ENCODE measurements around the gene TNFRSF4. TPM values are rescaled to one million over a fixed set of nuclear protein-coding genes. Genes with fewer than 3 reads are reported as not detected.

Gene TNFRSF4
- total and polyA plus RNA-seq, 4 experiments from 2014 or later = 13.5 to 75.1 (median 39.3) TPM

GRCh38 chr1:1183221-1183747 lies 30.7 kb downstream of the TNFRSF4 start:
- H3K4me1 Mint-ChIP-seq = peaks cover 1 to 9% (median 3%) of the 10 kb centered on the region in 4 donors
- H3K4me3 Mint-ChIP-seq = peak overlapping the region in 1 of 8 donors; percentile 39
- Histone ChIP-seq H3K27ac (ENCODE audit: low read depth, low read length) (no peak overlapping the region), H3K27me3 (ENCODE audit: insufficient read depth, low read length) (no peaks in the 10 kb centered on the region), H3K4me1 (ENCODE audit: insufficient read depth, low read length) (no peaks in the 10 kb centered on the region), H3K9me3 (ENCODE audit: control insufficient read depth in 1 of 2, low read length in 2 of 2) (no peaks in the 10 kb centered on the region), H3K36me3 (ENCODE audit: insufficient read depth, low read length) (no peaks in the 10 kb centered on the region), H3K4me3 (ENCODE audit: low read length in 2 of 2) (no peak overlapping the region)
- H3K9me3 Mint-ChIP-seq = peaks cover 0 to 2% (median 0%) of the 10 kb centered on the region in 8 donors
- CTCF ChIA-PET (ENCODE audit: partially characterized antibody) = no interaction called here
- DNase-seq = no peak
- no peaks in the 10 kb centered on the region for H3K36me3 Mint-ChIP-seq
- peaks cover 5 to 6% of the 10 kb centered on the region in 2 donors for H3K27me3 Mint-ChIP-seq
- intact Hi-C loops (cut with micrococcal nuclease) = no loop called here
- H3K27ac Mint-ChIP-seq = peak overlapping the region in 1 of 7 donors; percentile 63
- POLR2A ChIA-PET (ENCODE audit: partially characterized antibody) = no interaction called here

DNA sequence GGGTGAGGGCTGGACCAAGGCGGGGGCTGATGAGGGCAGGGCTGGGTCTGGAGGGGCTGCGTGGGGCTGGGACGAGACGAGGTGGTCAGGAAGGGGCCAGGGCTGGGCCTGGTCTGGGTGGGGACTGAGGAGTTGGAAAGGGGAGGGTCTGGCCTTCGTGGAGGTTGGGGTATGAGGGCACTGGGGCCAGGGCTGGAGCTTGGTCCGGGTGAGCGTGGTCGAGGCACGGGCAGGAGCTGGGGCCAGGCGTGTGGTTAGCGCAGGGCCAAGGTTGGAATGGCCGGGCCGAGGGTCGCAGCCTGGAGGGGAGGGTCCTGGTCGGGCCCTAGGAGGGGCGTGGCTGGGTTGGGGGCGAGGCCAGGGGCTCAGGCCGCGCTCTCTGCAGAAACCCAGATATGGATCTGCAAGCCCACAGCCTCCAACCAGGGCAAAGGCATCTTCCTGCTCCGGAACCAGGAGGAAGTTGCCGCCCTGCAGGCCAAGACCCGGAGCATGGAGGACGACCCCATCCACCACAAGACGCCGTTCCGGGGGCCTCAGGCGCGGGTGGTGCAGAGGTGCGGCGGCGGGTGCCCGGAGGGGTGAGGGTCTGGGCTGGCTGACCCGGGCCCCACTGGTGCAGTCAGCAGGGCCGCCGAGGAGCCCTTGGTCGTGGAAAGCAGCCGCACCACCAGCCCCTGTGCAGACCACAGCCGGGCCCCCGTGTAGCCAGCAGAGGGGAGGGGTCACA lies 31.3 kb downstream of the TNFRSF4 start:
- intact Hi-C loops (cut with micrococcal nuclease) = no loop called here
- POLR2A ChIA-PET (ENCODE audit: partially characterized antibody) = no interaction called here
- H3K36me3 Mint-ChIP-seq = no peaks in the 10 kb centered on the region
- peak overlapping the region in 1 of 8 donors; percentile 17 for H3K4me3 Mint-ChIP-seq
- Histone ChIP-seq H3K4me1 (ENCODE audit: insufficient read depth, low read length) (no peaks in the 10 kb centered on the region), H3K36me3 (ENCODE audit: insufficient read depth, low read length) (no peaks in the 10 kb centered on the region), H3K27ac (ENCODE audit: low read depth, low read length) (no peak overlapping the region), H3K4me3 (ENCODE audit: low read length in 2 of 2) (no peak overlapping the region), H3K27me3 (ENCODE audit: insufficient read depth, low read length) (no peaks in the 10 kb centered on the region), H3K9me3 (ENCODE audit: control insufficient read depth in 1 of 2, low read length in 2 of 2) (no peaks in the 10 kb centered on the region)
- CTCF ChIA-PET (ENCODE audit: partially characterized antibody) = no interaction called here
- peaks cover 5 to 6% of the 10 kb centered on the region in 2 donors for H3K27me3 Mint-ChIP-seq
- H3K27ac Mint-ChIP-seq = peak overlapping the region in 1 of 7 donors; percentile 66
- peaks cover 0 to 2% (median 0%) of the 10 kb centered on the region in 8 donors for H3K9me3 Mint-ChIP-seq
- peaks cover 0 to 9% (median 3%) of the 10 kb centered on the region in 4 donors for H3K4me1 Mint-ChIP-seq
- DNase-seq = no peak

DNA sequence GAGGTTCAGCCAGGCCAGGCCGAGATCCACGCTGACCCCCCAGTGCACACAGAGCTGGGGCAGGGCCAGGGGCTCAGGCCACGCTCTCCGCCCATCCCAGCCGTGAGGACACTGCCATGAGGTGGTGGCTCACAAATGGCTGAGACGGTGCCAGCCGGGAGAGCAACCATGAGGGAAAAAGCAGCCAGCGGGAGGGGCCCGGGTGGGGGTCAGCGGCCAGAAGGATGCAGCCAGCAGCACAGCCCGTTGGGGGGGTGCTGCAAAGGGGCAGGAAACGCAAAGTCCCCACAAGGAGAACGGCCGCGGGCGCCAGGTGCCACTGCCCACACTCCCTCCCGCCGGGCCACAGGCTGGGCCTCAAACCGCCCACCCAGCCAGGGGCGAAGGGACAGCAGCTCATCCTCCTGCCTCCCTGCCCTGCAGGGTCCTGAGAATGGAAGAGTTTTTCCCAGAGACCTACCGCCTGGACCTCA lies 32.0 kb downstream of the TNFRSF4 start:
- Histone ChIP-seq H3K4me3 (ENCODE audit: low read length in 2 of 2) (no peak overlapping the region), H3K9me3 (ENCODE audit: control insufficient read depth in 1 of 2, low read length in 2 of 2) (no peaks in the 10 kb centered on the region), H3K4me1 (ENCODE audit: insufficient read depth, low read length) (no peaks in the 10 kb centered on the region), H3K27me3 (ENCODE audit: insufficient read depth, low read length) (no peaks in the 10 kb centered on the region), H3K27ac (ENCODE audit: low read depth, low read length) (no peak overlapping the region), H3K36me3 (ENCODE audit: insufficient read depth, low read length) (no peaks in the 10 kb centered on the region)
- ChIA-PET POLR2A (ENCODE audit: partially characterized antibody) (no interaction called here), CTCF (ENCODE audit: partially characterized antibody) (no interaction called here)
- intact Hi-C loops (cut with micrococcal nuclease) = no loop called here
- no peak overlapping the region for H3K4me3 Mint-ChIP-seq
- H3K4me1 Mint-ChIP-seq = peaks cover 0 to 10% (median 5%) of the 10 kb centered on the region in 4 donors
- H3K27ac Mint-ChIP-seq = no peak overlapping the region
- H3K36me3 Mint-ChIP-seq = no peaks in the 10 kb centered on the region
- peaks cover 0 to 2% (median 0%) of the 10 kb centered on the region in 8 donors for H3K9me3 Mint-ChIP-seq
- peaks cover 6% of the 10 kb centered on the region in 2 donors for H3K27me3 Mint-ChIP-seq
- DNase-seq = no peak

DNA sequence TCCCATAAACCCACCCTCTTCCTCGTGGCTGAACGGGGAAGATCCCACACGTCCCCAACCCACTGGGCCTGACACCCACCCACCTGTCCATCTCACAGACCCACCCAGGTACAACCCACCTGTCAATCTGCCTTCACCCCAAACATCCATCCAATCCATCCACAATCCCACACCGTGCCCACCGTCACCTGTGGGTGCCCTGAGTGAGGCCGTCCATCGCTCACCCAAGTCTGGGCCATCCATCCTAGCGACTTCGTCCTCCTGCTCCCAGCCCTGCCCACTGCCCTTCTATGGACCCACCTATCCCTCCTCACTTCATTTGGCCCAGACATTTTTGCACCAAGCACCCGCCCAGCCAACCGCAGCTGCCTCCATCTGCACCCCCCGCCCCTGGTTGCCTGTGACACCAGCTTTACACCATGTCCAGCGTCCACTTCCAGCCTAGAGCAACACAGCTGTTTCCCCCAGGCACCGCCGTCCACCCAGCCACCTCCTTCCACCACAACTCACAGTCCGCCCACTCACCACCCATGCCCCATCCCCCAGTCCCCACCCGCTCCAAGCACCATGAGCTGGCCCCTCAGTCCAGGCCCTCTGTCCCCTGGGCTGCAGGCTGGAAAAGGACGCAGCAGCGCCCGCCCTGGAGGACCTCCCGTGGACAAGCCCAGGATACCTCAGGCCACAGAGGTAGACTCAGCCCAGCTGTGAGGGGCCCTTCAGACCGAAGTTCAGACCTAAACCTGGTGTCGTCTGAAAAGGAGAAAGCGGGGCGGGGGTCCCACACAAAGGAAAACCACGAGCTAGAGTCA lies 32.6 kb downstream of the TNFRSF4 start:
- no peaks in the 10 kb centered on the region for H3K36me3 Mint-ChIP-seq
- Histone ChIP-seq H3K27me3 (ENCODE audit: insufficient read depth, low read length) (no peaks in the 10 kb centered on the region), H3K4me1 (ENCODE audit: insufficient read depth, low read length) (no peaks in the 10 kb centered on the region), H3K9me3 (ENCODE audit: control insufficient read depth in 1 of 2, low read length in 2 of 2) (no peaks in the 10 kb centered on the region), H3K4me3 (ENCODE audit: low read length in 2 of 2) (no peak overlapping the region), H3K27ac (ENCODE audit: low read depth, low read length) (no peak overlapping the region), H3K36me3 (ENCODE audit: insufficient read depth, low read length) (no peaks in the 10 kb centered on the region)
- POLR2A ChIA-PET (ENCODE audit: partially characterized antibody) = no interaction called here
- intact Hi-C loops (cut with micrococcal nuclease) = no loop called here
- peaks cover 0 to 2% (median 0%) of the 10 kb centered on the region in 8 donors for H3K9me3 Mint-ChIP-seq
- CTCF ChIA-PET (ENCODE audit: partially characterized antibody) = no interaction called here
- DNase-seq = no peak
- peak overlapping the region in 2 of 7 donors; percentile 56 to 75 for H3K27ac Mint-ChIP-seq
- no peak overlapping the region for H3K4me3 Mint-ChIP-seq
- peaks cover 2 to 15% (median 8%) of the 10 kb centered on the region in 4 donors for H3K4me1 Mint-ChIP-seq
- peaks cover 6 to 8% of the 10 kb centered on the region in 2 donors for H3K27me3 Mint-ChIP-seq

GRCh38 chr1:1179983-1180861 lies 33.7 kb downstream of the TNFRSF4 start:
- H3K27me3 ChIP-seq (ENCODE audit: insufficient read depth, low read length) = no peaks in the 10 kb centered on the region
- Mint-ChIP-seq H3K9me3 (peaks cover 0 to 2% (median 0%) of the 10 kb centered on the region in 8 donors), H3K27ac (no peak overlapping the region), H3K4me1 (peaks cover 2 to 20% (median 8%) of the 10 kb centered on the region in 4 donors), H3K27me3 (peaks cover 6 to 8% of the 10 kb centered on the region in 2 donors), H3K4me3 (no peak overlapping the region), H3K36me3 (no peaks in the 10 kb centered on the region)
- no peaks in the 10 kb centered on the region for H3K9me3 ChIP-seq (ENCODE audit: control insufficient read depth in 1 of 2, low read length in 2 of 2)
- no peaks in the 10 kb centered on the region for H3K36me3 ChIP-seq (ENCODE audit: insufficient read depth, low read length)
- CTCF ChIA-PET (ENCODE audit: partially characterized antibody) = no interaction called here
- POLR2A ChIA-PET (ENCODE audit: partially characterized antibody) = no interaction called here
- no peak overlapping the region for H3K27ac ChIP-seq (ENCODE audit: low read depth, low read length)
- H3K4me1 ChIP-seq (ENCODE audit: insufficient read depth, low read length) = no peaks in the 10 kb centered on the region
- DNase-seq = no peak
- H3K4me3 ChIP-seq (ENCODE audit: low read length in 2 of 2) = no peak overlapping the region
- intact Hi-C loops (cut with micrococcal nuclease) = no loop called here

DNA sequence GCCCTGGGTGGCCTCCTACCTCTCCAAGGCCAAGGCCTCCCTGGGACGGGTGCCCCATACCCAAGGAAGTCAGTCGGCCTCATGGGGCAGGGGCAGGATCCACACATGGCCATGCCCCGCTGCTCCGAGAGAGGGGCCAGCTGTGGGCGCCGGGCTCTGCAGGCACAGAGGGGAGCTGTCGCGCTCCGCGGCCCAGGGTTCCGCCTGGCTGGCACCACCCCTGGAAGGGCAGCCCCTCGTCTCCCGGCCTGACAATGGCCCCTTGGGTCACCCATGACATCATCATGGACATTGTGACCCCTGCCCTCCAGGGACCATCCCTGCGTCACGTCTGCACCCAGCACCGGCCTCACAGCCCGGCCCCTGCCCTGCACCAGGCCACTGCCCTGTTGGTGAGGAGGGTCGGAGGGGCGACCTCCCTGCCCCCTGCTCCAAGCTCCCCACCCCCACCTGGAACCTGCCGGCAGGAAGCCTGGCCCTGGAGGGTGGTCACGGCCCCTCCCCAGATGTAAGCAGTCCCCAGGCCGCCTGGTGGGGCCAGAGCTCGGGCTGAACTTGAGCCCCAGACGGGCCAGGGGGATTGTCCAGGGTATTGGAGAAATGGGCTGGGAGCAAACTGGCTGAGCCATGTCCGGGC lies 34.5 kb downstream of the TNFRSF4 start:
- POLR2A ChIA-PET (ENCODE audit: partially characterized antibody) = interaction anchor here (1.6 kb wide), 1 partner anchor 22 kb away, joined by 4 read pairs; no protein-coding TSS in a partner anchor
- CTCF ChIA-PET (ENCODE audit: partially characterized antibody) = no interaction called here
- no peak overlapping the region for H3K4me3 ChIP-seq (ENCODE audit: low read length in 2 of 2)
- intact Hi-C loops (cut with micrococcal nuclease) = no loop called here
- H3K27ac ChIP-seq (ENCODE audit: low read depth, low read length) = no peak overlapping the region
- no peaks in the 10 kb centered on the region for H3K9me3 ChIP-seq (ENCODE audit: control insufficient read depth in 1 of 2, low read length in 2 of 2)
- DNase-seq = no peak
- Mint-ChIP-seq H3K4me3 (no peak overlapping the region), H3K27ac (no peak overlapping the region), H3K4me1 (peaks cover 2 to 25% (median 8%) of the 10 kb centered on the region in 4 donors), H3K36me3 (no peaks in the 10 kb centered on the region), H3K9me3 (peaks cover 0 to 2% (median 0%) of the 10 kb centered on the region in 8 donors), H3K27me3 (peaks cover 6 to 8% of the 10 kb centered on the region in 2 donors)
- H3K4me1 ChIP-seq (ENCODE audit: insufficient read depth, low read length) = peaks cover 2% of the 10 kb centered on the region
- H3K27me3 ChIP-seq (ENCODE audit: insufficient read depth, low read length) = no peaks in the 10 kb centered on the region
- no peaks in the 10 kb centered on the region for H3K36me3 ChIP-seq (ENCODE audit: insufficient read depth, low read length)

Measured in CD4-positive, alpha-beta memory T cell (primary cell).